ENCODE measurements around the gene POC1A.

GRCh38 chr3:52143156-52143555, 11.1 kb downstream of the POC1A start:
- TF ChIP-seq POLR2AphosphoS5 (IDR thresholded peaks at IDR 0.05; ENCODE audit: low read depth, low read length) = no peak
- TF ChIP-seq POLR2A (IDR thresholded peaks at IDR 0.05; ENCODE audit: low read depth, low read length) = no peak
- TF ChIP-seq TAF1 (IDR thresholded peaks at IDR 0.05; ENCODE audit: borderline replicate concordance, low read depth, low read length) = no peak

All from GM12892 (cell line).